ENCODE results near the gene NCAPH2.

The NCAPH2 gene

DNA sequence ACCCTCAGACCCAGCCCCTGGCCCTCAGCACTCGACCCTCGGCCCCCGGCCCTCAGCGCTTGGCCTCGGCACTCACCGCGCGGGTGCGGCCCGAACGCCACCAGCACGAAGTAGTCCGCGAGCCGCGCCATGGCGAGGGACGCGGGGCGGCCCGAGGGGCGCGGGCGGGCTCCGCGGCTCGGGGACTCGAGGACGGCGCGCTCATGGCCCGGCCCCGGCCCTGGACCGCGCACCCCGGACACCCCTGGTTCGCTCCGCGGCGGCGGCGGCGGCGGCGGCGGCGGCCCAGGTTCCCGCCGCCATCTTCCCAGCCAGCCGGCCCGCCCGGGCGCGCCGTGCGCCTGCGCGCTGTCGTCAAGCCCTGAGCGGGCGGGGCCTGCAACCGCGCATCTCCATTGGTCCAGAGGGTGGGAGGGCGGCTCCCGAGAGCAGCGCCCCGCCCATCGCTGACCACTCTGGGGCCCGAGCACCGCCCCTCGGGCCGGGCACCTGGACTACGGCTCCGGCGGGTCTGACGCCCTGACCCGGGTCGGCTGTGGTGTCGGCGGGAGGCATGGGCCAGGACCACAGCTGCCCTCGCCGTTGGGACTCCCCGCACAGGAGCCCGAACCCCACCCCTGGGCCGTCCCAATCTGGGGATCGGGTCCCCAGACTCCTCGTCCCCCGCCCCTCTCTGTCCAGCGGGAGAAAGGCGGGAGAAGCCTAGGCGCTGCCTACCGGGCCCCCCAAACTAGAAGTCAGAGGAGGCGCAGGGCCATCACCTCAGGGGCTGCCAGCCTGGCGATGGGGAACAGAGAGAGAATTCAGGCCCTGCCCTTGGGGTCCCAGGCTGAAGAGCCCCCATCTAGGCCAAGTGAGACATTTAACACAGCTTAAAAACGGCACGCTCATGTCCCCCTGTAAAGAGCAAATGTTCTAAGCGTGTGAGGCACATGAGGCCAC, 33.0 kb upstream of the NCAPH2 start, which contains the start of gene SBF1:
TSS of gene SBF1 (minus strand) at position 326 of the 942 bp plus-strand sequence. CDS start at position 131, 195 bp downstream.
- DNase-seq = peak; percentile 89 to 92

GRCh38 chr22:50475652-50476002, 32.4 kb upstream of the NCAPH2 start:
- no peak for DNase-seq

DNA sequence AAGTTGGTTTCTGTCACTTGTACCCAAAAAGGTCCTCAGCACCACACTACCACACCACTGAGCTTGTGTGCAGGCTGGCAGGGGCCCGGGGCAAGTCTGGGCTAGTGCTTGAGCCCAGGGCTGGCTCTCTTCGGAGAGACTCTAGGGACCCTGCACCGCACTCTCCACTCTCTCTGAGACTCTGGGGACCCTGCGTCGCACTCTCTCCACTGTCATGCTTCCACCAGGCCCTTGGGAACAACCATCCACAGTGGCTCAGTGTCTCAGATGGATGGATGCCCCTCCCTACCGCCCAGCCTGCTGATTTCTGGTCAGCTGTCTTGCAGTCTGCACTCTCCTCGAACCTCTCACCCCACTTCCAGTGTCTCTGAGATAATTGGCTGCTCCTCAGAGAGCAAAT, 31.2 kb upstream of the NCAPH2 start:
- no peak for DNase-seq

GRCh38 chr22:50477923-50478322, 30.1 kb upstream of the NCAPH2 start:
- DNase-seq = no peak

- DNase-seq = no peak
Measured at GRCh38 chr22:50479721-50480120, 28.3 kb upstream of the NCAPH2 start.

DNA sequence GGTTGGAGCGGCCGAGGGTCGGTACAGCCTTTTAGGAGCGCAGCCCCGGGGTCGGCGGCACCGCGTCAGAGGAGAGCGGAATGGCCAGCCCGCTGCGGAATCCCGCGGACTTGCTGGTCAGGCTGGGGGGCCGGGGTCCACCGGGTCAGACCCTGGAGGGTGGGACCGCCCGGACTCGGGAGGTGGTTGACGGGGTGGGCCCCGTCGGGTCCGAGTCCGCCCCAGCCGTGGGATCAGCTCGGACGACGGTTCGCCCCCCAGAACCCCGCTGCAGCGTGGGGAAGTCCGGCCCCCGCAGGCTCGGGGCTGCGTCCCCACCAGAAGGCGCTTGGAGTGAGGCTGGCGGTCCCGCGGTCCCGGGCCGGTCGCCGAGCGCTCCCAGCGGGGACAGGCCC, 27.0 kb upstream of the NCAPH2 start:
- DNase-seq = no peak

- DNase-seq = peak; percentile 76 to 78
Measured at GRCh38 chr22:50481440-50482106, 26.5 kb upstream of the NCAPH2 start, which contains the start of gene ADM2. ADM2 (plus strand) TSS chr22:50481543; CDS start chr22:50481848, 305 bp downstream.

DNA sequence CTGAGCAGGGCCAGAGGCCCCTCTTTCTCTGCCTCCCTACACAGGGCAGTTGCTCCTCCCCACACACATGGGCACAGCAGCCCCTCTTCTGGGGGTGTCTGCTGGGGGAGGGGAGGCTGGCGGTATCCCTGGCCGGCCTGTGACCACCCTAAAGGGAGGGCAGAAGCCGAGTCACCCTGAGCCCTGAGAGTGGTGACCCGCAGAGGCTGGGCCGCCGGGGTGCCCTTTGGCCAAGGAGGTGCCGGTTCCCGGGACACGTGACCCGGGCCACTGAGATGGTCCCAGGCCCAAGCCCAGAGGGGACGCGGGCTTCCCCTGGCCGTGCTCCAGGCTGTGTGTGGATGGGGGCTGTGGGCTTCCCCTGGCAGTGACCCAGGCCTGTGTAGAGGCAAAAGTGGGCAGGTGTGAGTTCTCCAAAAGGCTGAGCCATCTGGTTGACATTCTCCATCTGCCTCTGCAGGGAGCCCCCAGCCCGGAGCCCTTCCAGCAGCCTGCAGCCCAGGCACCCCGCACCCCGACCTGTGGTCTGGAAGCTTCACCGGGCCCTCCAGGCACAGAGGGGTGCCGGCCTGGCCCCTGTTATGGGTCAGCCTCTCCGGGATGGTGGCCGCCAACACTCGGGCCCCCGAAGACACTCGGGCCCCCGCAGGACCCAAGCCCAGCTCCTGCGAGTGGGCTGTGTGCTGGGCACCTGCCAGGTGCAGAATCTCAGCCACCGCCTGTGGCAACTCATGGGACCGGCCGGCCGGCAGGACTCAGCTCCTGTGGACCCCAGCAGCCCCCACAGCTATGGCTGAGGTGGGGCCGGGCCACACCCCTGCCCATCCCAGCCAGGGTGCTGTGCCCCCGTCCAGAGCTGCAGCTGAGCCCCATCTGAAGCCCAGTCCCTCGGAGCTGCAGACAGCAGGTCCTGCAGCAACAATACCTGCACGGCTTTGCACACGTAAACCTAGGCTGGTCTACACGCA, 25.6 kb upstream of the NCAPH2 start:
- no peak for DNase-seq

- DNase-seq = no peak
Measured at GRCh38 chr22:50483106-50483505, 24.9 kb upstream of the NCAPH2 start.

DNA sequence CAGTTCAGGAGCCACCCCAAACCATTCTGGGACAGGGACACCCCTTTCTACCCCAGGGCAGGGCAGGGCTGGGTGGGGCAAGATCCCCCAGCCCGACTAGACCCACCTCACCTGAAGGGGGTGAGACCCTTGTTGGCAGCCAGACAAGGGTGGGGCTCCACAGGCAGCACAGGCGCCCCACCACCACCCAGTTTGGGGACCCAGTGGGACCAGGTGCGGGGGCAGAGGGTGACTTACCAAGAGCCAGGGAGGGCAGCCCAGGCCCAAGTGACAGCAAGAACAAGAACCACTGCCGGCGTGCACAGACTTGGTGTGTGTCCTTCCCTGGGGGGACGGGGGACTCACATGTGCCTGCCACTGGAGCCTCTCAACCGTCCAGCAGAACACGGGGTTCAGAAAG, 24.5 kb upstream of the NCAPH2 start:
- DNase-seq = no peak

DNA sequence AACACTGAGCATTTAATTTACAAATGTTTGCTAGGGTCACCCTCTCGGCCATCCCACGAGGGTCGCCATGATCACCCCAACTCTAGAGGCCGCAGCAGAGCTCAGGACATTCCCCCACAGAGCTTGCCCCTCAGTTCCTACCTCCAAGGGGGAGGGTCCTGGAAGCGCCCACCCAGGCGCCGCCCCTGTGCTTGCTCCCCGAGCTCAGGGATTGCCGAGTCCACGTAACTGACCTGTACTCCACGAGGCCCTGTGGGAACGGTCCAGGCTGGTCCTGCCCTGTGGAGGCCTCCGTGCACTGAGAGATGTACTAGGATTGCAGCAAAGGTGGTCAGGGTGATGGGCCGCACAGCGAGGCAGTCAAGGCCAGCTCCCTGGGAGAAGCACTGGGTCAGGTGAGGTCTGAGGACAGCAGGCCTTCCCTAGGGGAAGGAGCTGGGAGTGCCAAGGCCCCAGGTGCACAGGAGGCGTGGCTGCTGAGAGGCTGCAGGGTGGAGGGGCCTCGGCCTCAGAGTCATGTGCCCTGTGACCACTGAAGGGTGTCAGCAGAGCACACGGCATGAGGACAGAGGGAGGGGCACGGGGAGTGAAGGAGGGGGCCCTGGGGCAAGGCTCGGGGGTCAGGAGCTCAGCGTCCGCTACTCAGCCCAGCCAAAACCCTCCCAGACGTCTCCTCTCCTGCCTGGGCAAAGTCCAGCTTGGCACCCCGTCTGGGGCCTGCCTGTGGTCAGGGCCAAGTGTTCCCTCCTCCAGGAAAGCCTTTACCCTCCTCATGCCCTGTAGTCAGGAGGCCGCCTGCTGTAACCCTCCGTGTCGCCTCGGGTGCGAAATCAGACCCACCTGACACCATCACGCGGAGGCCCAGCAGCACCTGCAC, 23.8 kb upstream of the NCAPH2 start:
- no peak for DNase-seq

- no peak for DNase-seq
Measured at GRCh38 chr22:50485221-50486131, 22.5 kb upstream of the NCAPH2 start.

GRCh38 chr22:50486561-50487289, 21.3 kb upstream of the NCAPH2 start, which contains the start of gene MIOX:
MIOX (plus strand) TSS chr22:50486859; CDS start chr22:50486898, 39 bp downstream.
- DNase-seq = no peak

- DNase-seq = no peak
Measured at GRCh38 chr22:50487290-50488005, 20.6 kb upstream of the NCAPH2 start.

- no peak for DNase-seq
Measured at GRCh38 chr22:50488006-50488677, 19.9 kb upstream of the NCAPH2 start.

- no peak for DNase-seq
Measured at GRCh38 chr22:50488886-50489285, 19.1 kb upstream of the NCAPH2 start.

GRCh38 chr22:50489363-50490243, 18.4 kb upstream of the NCAPH2 start:
- DNase-seq = no peak

Data from activated CD4-positive, alpha-beta T cell treated with anti-CD3 and anti-CD28 coated beads, Interleukin-2, amount 50 U/mL, for 48 hours (primary cell).